ENCODE results near the gene CRY2.
"Not testable (repeated sequence)": the region's sequence is repeated elsewhere in the genome, so short reads cannot be mapped to it uniquely, and the experiment has no call there.

CRY2 gene

DNA sequence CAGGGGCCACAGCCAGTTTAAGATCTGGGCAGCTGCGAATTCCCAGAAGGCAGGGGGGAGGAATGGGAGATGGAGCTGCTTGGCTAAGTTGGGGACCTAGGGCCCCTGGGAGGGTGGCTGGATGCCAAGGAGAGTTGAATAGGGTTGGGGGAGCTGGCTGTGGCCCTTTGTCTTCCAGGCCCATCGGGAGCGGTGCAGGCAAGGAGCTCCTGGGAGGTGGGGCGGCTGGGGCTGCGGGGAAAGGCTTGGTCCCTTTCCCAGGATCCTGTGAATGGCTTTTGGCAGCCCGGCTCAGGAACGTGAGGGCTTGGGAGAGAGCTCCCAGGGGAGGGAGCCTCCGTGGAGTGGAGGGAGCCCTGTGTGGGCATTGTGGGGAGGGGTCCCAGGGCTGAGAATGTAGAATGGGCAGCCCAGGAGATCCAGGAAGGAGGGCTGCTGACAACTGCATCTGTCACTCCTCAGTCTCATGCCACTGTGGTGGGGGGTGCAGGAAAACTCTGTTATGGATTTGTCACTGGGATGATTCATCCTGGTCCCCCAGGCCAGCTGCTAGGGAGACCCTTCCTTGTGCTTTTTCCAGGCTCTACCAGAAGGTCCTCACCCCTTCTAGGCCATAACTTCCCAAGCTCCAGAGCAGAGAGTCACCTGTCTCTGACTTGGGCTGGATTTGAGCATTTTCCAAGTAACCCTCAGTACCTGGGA, 53.8 kb downstream of the CRY2 start:
- DNase-seq, result no peak

DNA sequence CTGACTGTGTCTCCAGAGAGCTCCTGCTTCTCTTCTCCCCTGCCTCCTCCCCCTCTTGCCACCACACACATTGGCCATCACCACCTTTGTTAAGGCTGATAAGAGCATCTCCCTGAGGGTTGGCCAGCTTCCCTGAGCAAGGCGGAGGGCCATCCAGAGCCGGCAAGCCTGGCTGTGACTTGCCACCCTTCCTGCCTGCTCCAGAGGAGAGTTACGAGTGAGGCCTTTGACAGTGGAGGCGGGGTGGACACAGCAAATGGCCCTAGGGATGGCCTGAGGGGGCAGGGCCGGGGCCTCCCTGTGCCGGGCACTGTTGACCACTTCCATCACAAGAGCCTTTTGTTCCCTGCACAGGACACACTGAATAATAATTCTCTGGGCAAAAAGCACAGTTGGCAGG, 54.4 kb downstream of the CRY2 start:
- no peak for DNase-seq

DNA sequence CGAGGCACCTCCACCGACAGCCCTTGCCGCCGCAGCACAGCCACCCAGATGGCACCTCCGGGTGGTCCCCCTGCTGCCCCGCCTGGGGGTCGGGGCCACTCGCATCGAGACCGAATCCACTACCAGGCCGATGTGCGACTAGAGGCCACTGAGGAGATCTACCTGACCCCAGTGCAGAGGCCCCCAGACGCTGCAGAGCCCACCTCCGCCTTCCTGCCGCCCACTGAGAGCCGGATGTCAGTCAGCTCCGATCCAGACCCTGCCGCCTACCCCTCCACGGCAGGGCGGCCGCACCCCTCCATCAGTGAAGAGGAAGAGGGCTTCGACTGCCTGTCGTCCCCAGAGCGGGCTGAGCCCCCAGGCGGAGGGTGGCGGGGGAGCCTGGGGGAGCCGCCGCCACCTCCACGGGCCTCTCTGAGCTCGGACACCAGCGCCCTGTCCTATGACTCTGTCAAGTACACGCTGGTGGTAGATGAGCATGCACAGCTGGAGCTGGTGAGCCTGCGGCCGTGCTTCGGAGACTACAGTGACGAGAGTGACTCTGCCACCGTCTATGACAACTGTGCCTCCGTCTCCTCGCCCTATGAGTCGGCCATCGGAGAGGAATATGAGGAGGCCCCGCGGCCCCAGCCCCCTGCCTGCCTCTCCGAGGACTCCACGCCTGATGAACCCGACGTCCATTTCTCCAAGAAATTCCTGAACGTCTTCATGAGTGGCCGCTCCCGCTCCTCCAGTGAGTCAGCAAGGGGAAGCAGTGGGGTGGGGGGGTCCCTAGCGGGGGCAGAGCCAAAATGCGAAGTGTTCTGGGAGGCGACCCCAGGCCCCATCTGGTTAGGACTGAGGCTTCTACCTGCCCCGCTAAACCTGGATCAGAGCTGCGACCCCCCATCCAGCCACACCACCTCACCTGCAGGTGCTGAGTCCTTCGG, 55.4 kb downstream of the CRY2 start:
- no peak for DNase-seq

DNA sequence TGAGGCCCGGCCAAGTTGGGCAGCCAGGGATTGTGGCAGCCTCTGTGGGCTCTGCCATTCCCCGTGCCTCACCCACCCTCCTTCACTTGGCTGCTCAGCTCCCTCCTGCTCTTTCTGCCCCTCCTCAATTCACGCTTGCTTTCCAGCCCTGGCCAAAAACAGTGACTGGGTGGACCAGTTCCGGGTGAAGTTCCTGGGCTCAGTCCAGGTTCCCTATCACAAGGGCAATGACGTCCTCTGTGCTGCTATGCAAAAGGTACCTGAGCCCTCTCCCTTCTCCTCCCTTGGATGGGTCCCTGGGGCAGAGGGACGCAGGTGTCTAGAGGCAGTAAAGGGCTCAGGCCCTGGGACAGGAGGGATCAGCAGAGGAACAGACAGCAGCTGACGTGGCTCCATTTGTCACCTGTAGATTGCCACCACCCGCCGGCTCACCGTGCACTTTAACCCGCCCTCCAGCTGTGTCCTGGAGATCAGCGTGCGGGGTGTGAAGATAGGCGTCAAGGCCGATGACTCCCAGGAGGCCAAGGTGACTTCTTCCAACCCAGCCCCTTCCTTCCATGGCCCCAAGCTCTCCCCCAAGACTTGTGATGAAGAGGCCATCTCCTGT, 57.1 kb downstream of the CRY2 start:
- no peak for DNase-seq

DNA sequence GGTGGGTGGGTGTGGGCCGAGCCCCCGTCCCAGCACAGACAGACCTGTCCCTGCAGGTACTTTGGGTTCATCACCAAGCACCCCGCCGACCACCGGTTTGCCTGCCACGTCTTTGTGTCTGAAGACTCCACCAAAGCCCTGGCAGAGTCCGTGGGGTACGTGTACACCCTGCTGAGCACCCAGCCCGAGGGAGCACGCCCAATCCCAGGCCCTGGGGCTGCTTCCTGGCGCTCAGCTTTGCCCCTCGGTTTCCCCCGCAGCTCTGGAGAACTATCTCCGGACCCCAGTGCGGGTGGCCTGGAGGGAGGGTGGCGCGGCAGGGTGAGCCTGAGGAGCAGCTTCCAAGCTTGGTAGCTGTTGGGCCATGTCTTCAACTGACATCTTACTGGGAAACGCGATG, 57.8 kb downstream of the CRY2 start:
- DNase-seq, result no peak

DNA sequence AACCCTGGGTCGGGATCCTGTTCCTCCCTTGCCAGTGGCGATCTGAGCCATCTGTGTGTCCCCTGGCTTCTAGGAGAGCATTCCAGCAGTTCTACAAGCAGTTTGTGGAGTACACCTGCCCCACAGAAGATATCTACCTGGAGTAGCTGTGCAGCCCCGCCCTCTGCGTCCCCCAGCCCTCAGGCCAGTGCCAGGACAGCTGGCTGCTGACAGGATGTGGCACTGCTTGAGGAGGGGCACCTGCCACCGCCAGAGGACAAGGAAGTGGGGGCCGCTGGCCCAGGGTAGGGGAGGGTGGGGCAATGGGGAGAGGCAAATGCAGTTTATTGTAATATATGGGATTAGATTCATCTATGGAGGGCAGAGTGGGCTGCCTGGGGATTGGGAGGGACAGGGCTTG, 58.3 kb downstream of the CRY2 start:
- not testable (repeated sequence) for DNase-seq

DNA sequence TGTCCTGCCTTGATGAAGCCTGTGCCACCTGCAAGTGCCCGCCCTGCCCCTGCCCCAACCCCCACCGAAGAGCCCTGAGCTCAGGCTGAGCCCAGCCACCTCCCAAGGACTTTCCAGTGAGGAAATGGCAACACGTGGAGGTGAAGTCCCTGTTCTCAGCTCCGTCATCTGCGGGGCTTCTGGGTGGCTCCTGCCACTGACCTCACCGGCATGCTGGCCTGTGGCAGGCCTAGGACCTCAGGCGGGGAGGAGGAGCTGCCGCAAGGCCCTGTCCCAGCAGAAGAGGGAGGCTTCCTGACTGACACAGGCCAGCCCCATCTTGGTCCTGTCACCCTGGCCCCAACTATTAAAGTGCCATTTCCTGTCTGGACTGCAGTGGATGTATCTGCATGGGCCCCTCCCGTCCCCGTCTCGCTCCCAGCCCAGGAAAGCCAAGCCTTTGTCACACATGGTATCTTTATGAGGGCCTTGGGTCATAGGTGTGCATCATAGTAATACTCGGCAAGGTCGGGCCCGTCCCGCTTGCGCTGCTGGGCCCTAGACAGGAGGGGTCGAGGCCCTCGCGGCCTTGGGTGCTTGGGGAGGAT, 58.9 kb downstream of the CRY2 start:
- DNase-seq, result no peak

DNA sequence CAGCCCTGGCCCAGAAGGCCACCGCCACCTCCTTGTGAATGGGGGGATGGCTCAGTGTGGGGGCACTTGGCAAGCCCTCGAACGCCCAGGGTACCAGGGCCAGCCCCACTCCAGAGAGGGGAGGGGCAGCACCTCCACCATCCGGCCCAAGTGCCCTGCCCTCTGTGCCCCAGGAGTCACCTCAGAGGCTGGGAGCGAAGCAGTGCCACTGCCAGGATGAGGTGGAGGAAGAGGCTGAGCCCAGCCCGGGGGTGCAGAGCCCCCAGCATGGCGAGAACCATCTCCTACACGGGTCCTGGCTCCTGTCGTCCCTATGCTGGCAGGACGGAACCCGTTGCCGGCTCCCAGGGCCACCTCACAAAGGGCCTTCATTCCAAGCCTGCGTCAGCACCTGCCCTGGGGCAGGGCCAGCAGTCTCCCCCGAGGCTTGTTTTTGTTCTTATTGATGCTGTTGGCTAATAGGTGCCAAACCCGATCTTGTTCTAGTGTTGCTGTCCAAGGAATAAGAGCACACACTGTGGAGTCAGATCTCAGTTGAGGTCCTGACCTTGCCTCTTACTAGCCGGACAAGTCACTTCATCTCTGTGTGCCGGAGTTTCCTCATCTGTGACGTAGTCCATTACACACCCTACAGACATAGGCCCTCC, 59.8 kb downstream of the CRY2 start, which contains the start of gene FREY1:
Gene FREY1 (minus strand): TSS at position 307 of the 647 bp plus-strand sequence. CDS start 26 bp downstream, at position 281.
- DNase-seq, result no peak

DNA sequence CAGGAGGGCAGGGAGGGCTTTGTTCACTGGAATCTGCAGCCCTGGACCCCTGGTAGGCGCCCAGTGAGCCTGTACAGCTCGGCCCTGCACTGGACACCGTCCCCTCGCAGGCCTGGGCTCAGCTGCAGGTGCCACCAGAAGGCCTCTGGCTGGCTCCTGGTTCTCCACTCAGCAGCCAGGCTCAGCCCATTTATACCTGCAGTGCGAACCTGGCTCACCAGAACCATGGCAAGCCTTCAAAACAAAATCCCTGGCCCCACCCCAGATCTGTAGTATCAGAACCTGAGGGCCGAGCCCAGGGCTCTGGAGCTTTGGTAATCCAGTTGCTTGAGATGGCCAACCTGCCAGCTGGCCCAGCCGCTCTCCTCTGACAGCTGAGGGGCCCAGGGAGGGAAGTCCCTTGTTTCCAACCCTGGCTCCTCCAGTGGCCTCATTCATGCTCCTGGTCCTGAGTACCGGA, 60.7 kb downstream of the CRY2 start:
- no peak for DNase-seq

DNA sequence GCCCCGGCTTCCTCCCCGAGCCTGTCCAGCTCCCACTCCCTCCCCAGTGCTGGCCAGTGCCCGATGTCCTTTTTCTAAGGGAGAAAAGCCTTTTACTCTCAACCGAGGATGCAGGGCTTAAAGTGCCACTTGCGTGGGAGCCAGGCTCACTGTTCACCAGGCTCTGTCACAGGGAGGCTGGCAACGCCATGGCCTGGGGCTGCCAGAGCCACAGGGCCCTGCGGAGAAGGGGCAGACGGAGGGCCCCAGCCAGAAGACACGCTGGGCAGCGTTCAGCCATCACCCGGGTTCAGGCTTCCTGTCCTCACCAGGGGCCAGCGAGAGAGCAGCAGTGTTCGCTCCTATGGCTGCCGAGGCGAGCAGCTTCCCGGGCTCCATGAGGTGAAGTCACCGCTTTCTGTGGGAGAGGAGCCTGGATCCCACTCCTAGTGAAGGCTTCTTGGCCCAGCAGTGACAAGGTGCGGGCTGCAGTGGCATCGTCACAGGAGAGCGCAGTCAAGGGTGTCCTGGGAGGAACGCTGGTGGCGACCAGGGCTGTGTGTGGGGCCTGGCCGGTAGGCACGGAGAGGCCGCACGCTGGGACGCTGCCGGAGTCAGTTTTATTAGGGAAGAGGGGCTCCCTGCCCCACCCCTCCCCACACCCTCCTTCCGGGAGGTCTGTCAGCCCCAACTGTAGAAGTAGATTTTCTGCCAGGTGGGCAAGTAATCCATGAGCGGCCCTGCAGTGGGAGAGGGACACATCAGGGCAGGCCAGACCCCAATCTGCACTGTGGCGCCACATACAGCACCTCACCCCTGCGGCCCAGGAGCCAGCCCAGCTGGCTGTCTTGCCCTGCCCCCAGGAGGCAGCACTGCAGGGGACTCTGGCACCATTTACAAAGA, 62.6 kb downstream of the CRY2 start:
- DNase-seq, result no peak

DNA sequence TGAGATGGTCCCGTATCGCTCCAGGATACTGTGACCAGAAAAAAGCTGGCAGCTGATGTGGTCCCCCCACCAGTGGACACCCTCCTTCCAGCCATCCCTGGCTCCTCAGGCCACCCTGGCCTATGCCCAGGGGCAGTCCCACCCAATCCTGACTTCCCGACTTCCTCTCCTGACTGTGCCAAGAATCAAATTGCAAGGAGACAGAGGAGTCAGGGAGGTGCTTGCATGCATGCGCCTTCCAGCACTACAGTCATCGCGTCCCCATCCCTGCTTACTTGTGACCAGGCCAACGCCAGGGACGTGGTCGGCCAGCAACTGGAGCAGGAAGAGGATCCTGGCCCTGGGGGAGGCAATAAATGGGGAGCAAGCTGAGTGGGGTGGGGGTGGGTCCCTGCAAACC, 63.3 kb downstream of the CRY2 start:
- DNase-seq, result no peak

DNA sequence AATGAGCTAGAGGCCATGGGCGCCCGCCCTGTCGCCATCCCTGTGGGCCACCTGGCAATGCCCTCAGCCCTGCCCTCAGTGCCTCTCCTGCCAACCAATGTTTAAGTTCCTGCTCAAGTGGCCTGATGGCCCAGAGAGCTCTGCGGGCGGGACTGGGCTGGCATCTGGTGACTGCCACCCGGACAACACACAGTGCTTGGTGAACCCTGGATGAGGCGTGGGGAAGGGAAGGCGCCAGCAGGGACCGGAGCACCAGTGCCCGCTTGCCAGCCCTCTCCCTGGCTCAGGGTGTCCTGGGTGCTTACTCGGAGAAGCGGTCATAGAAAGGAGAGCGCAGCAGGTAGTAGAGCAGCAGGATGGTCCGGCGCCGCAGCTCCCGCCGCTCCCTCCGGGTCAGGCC, 66.2 kb downstream of the CRY2 start:
- DNase-seq, result no peak

DNA sequence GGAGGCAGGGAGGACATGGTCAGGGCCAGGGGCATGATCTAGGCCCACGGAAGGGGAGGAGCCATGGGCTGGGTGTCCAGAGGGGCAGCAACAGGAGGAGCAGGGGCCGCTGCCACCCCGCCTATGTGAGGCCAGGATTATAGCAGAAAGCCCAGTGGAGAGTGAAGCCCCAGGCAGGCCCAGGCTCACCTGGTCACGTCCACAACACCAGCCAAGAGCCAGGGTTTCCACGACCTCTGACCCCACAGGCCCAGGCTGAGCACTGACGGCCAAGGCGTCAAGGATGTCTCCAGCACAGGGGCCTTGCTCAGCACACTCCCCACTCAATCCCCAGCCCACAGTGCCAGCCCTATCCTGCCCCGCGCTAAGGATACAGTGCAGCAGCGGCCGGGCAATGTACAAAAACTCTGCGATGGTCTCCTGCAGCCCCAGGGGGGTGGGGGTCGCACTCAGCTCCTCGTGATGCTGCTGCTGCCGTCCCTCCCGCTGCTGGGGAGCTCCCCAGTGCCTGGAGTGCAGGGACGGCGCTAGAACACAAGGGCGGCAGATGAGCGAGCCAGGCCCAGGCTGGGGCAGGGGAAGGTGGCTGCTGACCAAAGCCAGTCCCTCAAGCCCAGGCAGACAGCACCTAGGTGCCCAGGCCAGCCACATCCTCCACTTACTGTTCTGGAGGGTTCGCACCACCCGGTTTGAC, 66.8 kb downstream of the CRY2 start:
- no peak for DNase-seq

DNA sequence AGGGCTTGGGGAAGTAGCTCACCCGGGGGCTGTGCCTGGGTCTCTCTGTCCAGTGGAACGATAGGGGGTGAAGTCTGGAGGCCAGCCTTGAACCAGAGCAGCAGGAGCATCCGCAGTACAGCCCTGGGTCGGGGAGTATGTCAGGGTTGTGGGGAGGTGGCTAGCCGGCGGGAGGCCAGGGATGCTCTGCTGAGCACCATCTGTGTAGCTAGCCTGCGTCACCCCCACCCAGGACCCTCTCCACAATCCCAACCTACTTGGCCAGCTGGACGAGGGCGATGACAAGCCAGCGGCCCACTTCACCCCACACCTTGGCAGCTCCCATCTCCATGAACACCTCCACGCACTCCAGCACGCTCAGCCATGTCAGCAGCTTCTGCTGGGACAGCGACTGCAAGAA, 68.2 kb downstream of the CRY2 start:
- no peak for DNase-seq

DNA sequence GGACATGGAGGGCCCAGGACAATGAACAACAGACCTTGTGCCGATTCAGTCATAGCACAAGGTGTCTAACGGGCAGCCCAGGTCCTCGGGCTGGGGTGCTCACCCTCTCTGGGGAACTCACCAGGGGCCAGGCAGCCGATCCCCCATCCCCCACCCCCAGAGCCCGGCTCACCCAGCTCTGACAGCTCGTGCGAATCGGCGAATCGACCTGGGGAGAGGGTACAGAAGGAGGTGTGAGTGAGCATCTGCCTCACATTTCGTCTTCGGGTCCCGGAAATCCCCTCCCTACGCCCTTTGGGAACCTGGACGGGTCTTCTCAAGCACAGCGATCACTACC, 70.0 kb downstream of the CRY2 start:
- no peak for DNase-seq

DNA sequence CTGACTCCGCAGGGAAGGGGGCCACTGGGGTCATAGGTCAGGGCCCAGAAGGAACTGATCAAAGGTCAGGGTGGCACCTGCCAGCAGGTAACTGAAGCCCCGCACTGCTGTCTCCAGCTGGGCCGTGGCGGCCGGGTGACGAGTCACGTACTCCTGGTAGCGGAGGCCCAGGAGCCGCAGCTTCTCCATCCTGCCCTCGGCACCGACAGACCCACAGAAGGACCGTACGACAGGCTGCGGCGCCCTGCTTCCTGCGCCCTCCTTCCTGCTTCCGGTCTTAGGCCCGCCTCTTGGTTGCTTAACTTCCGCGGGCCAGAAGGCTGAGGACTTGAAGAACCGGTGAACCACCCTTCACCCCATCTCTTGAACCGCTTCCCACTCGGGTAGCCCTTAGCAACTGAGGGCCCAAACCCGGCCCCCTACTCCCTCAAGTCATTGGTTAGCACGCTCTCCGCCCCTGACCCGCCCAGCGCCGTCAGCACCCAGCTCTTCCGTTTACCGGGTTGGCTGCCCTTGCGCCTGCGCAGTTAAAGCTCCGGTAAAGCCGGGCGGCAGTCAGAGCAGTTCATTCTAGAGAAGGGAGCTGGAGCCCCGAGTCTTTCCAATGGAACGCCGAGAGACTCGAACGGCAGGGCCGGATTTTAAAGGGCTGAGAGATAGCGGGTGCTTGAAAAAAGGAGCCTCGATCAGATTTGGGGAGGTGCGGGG, 70.5 kb downstream of the CRY2 start, which contains the start of gene PEX16:
Gene PEX16 (minus strand): TSS at position 255 of the 708 bp plus-strand sequence. CDS start 66 bp downstream, at position 189.
- peak; percentile 92 for DNase-seq

DNA sequence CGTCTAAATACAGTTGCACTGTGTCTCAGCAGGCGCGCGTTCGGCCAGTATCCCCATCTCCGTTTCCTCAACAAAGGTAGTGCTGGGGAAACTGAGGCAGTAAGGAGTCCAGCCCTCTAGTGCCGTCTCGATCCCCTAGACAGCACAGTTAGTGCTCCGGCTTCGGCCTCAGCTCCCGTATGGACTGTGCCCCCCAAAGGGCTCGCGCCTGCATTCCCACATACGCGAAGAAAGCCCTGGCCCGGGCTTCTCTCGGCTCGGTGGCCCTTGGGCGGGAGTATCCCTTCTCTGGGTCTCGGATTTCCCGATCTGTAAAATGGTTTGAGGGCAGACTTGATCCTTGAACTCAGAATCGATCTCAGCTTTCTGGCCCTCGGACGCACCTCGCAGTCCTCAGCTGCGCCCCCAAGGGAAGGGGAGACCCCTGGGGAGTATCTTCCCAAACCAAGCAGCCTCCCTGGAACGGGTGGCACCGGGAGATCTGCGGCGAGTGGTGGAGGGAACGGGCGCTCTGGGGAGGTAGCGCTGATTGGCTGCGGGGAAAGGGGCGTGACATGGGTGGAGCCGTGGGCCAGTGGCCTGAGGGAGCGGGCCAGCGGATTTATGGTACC, 71.2 kb downstream of the CRY2 start:
- peak; percentile 77 for DNase-seq

DNA sequence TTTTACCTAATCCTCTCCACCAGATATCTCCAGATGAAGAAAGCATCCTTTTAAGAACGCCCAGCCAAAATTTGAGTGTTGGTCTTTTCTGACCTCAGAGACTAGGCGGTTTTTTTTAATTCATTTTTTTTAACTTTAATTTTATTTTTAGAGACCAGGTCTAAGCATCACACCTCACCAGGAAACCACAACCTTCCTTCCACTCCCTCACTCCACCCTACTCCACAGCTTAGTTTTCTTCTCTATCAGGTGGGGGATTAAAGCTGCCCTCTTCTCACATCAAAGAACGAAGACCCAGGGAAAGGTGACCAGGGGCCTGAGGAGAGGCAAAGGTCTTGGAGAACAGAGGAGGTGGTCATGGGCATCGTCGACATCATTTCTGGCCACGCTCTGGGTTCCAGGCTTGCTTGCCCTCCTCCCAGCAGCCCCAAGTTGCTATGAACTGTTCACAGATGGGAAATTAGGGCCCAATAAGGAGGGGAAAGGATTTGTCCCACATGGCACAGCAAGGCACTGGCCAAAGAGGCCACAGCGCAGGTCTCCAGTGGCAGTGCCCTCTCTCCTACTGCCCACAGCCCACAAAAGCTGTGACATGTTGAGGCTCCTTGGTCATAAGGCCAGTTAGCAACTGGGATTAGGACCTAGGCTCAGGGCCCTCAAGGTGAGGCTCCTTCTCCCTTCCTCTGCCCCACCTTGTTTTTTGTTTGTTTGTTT, 71.8 kb downstream of the CRY2 start:
- DNase-seq, result peak; percentile 21

Data from activated CD4-positive, CD25-positive, alpha-beta regulatory T cell treated with anti-CD3 and anti-CD28 coated beads, Interleukin-2, amount 50 U/mL, for 72 hours (primary cell).